PC-3 (cell line): Measurements from ENCODE around the gene IGFBP7.

Experiments
- CTCF ChIP-seq: fragments of 300-600 bp; sonication (generic); conservative IDR thresholded peaks from 2 replicates; pipeline ENCODE4 v1.5.1; 2017; ENCODE audit warnings: antibody characterized with exemption, low read depth, mild to moderate bottlenecking, low read length
- EZH2phosphoT487 ChIP-seq: fragments of 300-600 bp; sonication (generic); IDR thresholded peaks from 2 replicates; pipeline ENCODE4 v1.6.1; 2018; ENCODE audit warnings: mild to moderate bottlenecking, antibody characterized with exemption, low read length, borderline replicate concordance

- TF ChIP-seq CTCF, result peak; percentile 98
- TF ChIP-seq EZH2phosphoT487, result no peak
Measured at GRCh38 chr4:57037982-57038604, 72.1 kb downstream of the IGFBP7 start.
